ENCODE results near the gene SYTL3.

- no peak for TF ChIP-seq CTCF (IDR thresholded peaks at IDR 0.05)
- TF ChIP-seq POLR2A (IDR thresholded peaks at IDR 0.05): no peak
These were observed 18.9 kb downstream of the SYTL3 start for GRCh38 chr6:158668707-158669103.
